Subcutaneous abdominal adipose tissue (tissue), 5 donors: ENCODE data around the gene RHEB.
A peak's percentile ranks its signal among the peaks of the same experiment; 100 is the strongest.

ENCODE experiments used
- H3K27ac ChIP-seq: one replicate; pipeline ENCODE4 v1.7.0; 2013; ENCODE audit warnings: low read depth, mild to moderate bottlenecking, inconsistent platforms, low read length, moderate library complexity
- H3K27me3 ChIP-seq, 5 donors: one replicate each; pipeline ENCODE4 v1.7.0; 2013; ENCODE audit warnings: low read length in 5 of 5, inconsistent platforms in 1 of 5; ENCODE audit not compliant: control insufficient read depth in 5 of 5, insufficient read depth in 4 of 5
- H3K36me3 ChIP-seq, 5 donors: one replicate each; pipeline ENCODE4 v1.7.0; 2013; ENCODE audit warnings: low read length in 5 of 5; ENCODE audit not compliant: control insufficient read depth in 5 of 5, insufficient read depth in 5 of 5
- H3K4me1 ChIP-seq, 5 donors: one replicate each; pipeline ENCODE4 v1.7.0; 2013; ENCODE audit warnings: low read length in 5 of 5, mild to moderate bottlenecking in 3 of 5, moderate library complexity in 1 of 5; ENCODE audit not compliant: control insufficient read depth in 5 of 5, insufficient read depth in 5 of 5
- H3K4me3 ChIP-seq, 5 donors: one replicate each; pipeline ENCODE4 v1.7.0; 2013; ENCODE audit warnings: low read length in 5 of 5, low read depth in 1 of 5
- H3K9ac ChIP-seq, 5 donors: one replicate each; pipeline ENCODE4 v1.7.0; 2013; ENCODE audit warnings: low read length in 5 of 5, mild to moderate bottlenecking in 4 of 5, moderate library complexity in 3 of 5
- H3K9me3 ChIP-seq, 5 donors: one replicate each; pipeline ENCODE4 v1.7.0; 2013; ENCODE audit warnings: low read length in 5 of 5; ENCODE audit not compliant: control insufficient read depth in 5 of 5
- donor health status: healthy.
- donor health status: healthy.
- donor health status: healthy.
- donor health status: healthy.
- donor health status: healthy.

Gene RHEB

DNA sequence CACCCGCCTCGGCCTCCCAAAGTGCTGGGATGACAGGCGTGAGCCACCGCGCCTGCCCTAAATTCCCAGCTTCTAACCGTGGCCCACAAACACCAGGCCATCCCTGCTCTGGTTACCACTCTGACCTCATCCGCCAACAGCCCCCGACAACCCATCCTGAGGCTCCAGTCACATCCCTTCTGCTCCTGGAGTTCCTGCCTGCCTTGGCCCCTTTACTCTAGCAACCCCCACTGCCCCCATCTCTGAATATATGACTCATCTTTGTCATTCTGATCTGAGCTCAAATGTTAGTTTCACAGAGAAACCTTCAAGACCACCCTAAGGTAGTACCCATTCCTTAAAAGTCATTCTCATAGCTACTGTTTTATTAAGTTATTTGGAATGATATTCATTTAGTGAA lies 26.6 kb downstream of the RHEB start:
- Histone ChIP-seq H3K9me3 (no peaks in the 10 kb centered on the region), H3K4me3 (no peak overlapping the region), H3K4me1 (peaks cover 2 to 37% (median 22%) of the 10 kb centered on the region in 5 donors), H3K27me3 (no peaks in the 10 kb centered on the region), H3K9ac (no peak overlapping the region), H3K36me3 (peaks cover 0 to 20% (median 12%) of the 10 kb centered on the region in 5 donors), H3K27ac (no peak overlapping the region)

GRCh38 chr7:151491859-151492258 lies 27.8 kb downstream of the RHEB start:
- Histone ChIP-seq H3K4me3 (no peak overlapping the region), H3K4me1 (peaks cover 2 to 35% (median 25%) of the 10 kb centered on the region in 5 donors), H3K9ac (no peak overlapping the region), H3K36me3 (peaks cover 5 to 24% (median 17%) of the 10 kb centered on the region in 5 donors), H3K9me3 (no peaks in the 10 kb centered on the region), H3K27ac (no peak overlapping the region), H3K27me3 (no peaks in the 10 kb centered on the region)

- Histone ChIP-seq H3K27ac (no peak overlapping the region), H3K9ac (no peak overlapping the region), H3K4me3 (no peak overlapping the region), H3K9me3 (no peaks in the 10 kb centered on the region), H3K36me3 (peaks cover 11 to 34% (median 29%) of the 10 kb centered on the region in 5 donors), H3K4me1 (peaks cover 2 to 32% (median 21%) of the 10 kb centered on the region in 5 donors), H3K27me3 (no peaks in the 10 kb centered on the region)
Measured at GRCh38 chr7:151490456-151491105, 29.1 kb downstream of the RHEB start.

GRCh38 chr7:151489498-151489897 lies 30.2 kb downstream of the RHEB start:
- Histone ChIP-seq H3K9me3 (no peaks in the 10 kb centered on the region), H3K4me1 (peaks cover 2 to 24% (median 12%) of the 10 kb centered on the region in 5 donors), H3K27me3 (no peaks in the 10 kb centered on the region), H3K9ac (peak overlapping the region in 1 of 5 donors; percentile 28), H3K36me3 (peaks cover 18 to 35% (median 32%) of the 10 kb centered on the region in 5 donors), H3K27ac (no peak overlapping the region), H3K4me3 (no peak overlapping the region)

- Histone ChIP-seq H3K36me3 (peaks cover 21 to 48% (median 43%) of the 10 kb centered on the region in 5 donors), H3K9ac (no peak overlapping the region), H3K27ac (no peak overlapping the region), H3K9me3 (no peaks in the 10 kb centered on the region), H3K27me3 (no peaks in the 10 kb centered on the region), H3K4me3 (no peak overlapping the region), H3K4me1 (peaks cover 0 to 19% (median 12%) of the 10 kb centered on the region in 5 donors)
Measured at GRCh38 chr7:151488096-151488495, 31.6 kb downstream of the RHEB start.

DNA sequence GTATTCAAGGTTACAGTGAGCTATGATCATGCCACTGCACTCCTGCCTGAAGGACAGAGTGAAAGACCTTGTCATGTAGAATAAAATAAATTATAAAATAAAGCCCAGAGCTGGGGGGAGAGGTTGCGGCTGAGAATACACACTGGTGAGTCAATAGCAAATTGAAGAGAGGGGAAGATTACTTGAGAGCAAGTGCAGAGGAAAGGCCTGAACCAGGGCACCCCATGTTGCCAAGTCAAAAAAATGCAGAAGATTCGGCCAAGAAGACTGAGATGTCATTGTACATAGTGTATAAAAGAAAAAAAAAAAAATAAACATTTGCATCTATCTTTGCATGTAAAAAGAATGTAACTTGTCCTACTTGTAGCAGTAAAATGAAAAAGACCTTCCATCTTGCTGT lies 32.5 kb downstream of the RHEB start:
- Histone ChIP-seq H3K9me3 (no peaks in the 10 kb centered on the region), H3K4me1 (peaks cover 0 to 19% (median 12%) of the 10 kb centered on the region in 5 donors), H3K9ac (peak overlapping the region in 1 of 5 donors; percentile 20), H3K4me3 (no peak overlapping the region), H3K27ac (no peak overlapping the region), H3K27me3 (no peaks in the 10 kb centered on the region), H3K36me3 (peaks cover 25 to 56% (median 52%) of the 10 kb centered on the region in 5 donors)

GRCh38 chr7:151486074-151486473 lies 33.6 kb downstream of the RHEB start:
- H3K36me3 ChIP-seq, result peaks cover 27 to 68% (median 56%) of the 10 kb centered on the region in 5 donors
- no peak overlapping the region for H3K9ac ChIP-seq
- no peak overlapping the region for H3K4me3 ChIP-seq
- no peak overlapping the region for H3K27ac ChIP-seq
- H3K9me3 ChIP-seq, result no peaks in the 10 kb centered on the region
- H3K4me1 ChIP-seq, result peaks cover 0 to 19% (median 12%) of the 10 kb centered on the region in 5 donors
- H3K27me3 ChIP-seq, result no peaks in the 10 kb centered on the region

GRCh38 chr7:151484971-151485707 lies 34.6 kb downstream of the RHEB start:
- H3K27me3 ChIP-seq, result no peaks in the 10 kb centered on the region
- H3K4me1 ChIP-seq, result peaks cover 0 to 12% (median 8%) of the 10 kb centered on the region in 5 donors
- no peak overlapping the region for H3K9ac ChIP-seq
- H3K36me3 ChIP-seq, result peaks cover 29 to 69% (median 51%) of the 10 kb centered on the region in 5 donors
- H3K27ac ChIP-seq, result no peak overlapping the region
- H3K4me3 ChIP-seq, result no peak overlapping the region
- no peaks in the 10 kb centered on the region for H3K9me3 ChIP-seq

DNA sequence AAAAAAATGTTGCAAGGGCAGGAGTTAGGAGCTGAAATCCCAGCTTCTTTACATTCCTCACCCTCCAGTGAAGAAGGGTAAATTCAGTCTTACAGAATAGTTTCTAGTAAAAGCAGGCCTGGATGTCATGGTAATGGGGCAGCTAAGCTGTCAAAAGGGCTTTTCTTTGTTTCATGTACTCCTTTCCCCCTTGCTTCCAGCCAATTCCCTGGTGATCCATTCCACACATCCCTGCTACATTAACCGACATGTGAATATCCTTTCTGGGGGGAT lies 36.0 kb downstream of the RHEB start:
- Histone ChIP-seq H3K36me3 (peaks cover 31 to 59% (median 43%) of the 10 kb centered on the region in 5 donors), H3K27me3 (no peaks in the 10 kb centered on the region), H3K4me1 (peaks cover 0 to 10% (median 4%) of the 10 kb centered on the region in 5 donors), H3K4me3 (no peak overlapping the region), H3K27ac (no peak overlapping the region), H3K9me3 (no peaks in the 10 kb centered on the region), H3K9ac (no peak overlapping the region)
